Measurements from ENCODE around the gene EXOSC1. TPM values are rescaled to one million over a fixed set of nuclear protein-coding genes. Genes with fewer than 3 reads are reported as not detected.

EXOSC1 gene
- total and polyA plus RNA-seq, 2 of the 13 experiments (the other 11 are each of a cell fraction or from before 2014, with no cell fraction given) = 36.3 to 39.9 TPM

- peak; percentile 17; the same call in 1 of the 2 replicates for TF ChIP-seq HNF1B (CRISPR knock-in tag; IDR thresholded peaks at IDR 0.05)
- no peak for TF ChIP-seq CBX1 (IDR thresholded peaks at IDR 0.05; ENCODE audit: low read depth)
- no peak for TF ChIP-seq ZNF225 (CRISPR knock-in tag; IDR thresholded peaks at IDR 0.05)
- TF ChIP-seq KAT8 (CRISPR knock-in tag; IDR thresholded peaks at IDR 0.05) = peak; percentile 66; the same call in 1 of the 2 replicates
- TF ChIP-seq NRL (CRISPR knock-in tag; IDR thresholded peaks at IDR 0.05; ENCODE audit: borderline replicate concordance) = no peak
- TF ChIP-seq ZNF337 (CRISPR knock-in tag; IDR thresholded peaks at IDR 0.05; ENCODE audit: borderline replicate concordance, low read depth) = no peak
- no peak for TF ChIP-seq HINFP (CRISPR knock-in tag; IDR thresholded peaks at IDR 0.05; ENCODE audit: low read depth)
- TF ChIP-seq CREBL2 (CRISPR knock-in tag; IDR thresholded peaks at IDR 0.05; ENCODE audit: borderline replicate concordance) = no peak
- no peak for TF ChIP-seq ATRX (CRISPR knock-in tag; IDR thresholded peaks at IDR 0.05; ENCODE audit: borderline replicate concordance)
- no peak for TF ChIP-seq USF2 (IDR thresholded peaks at IDR 0.05; ENCODE audit: low read depth, low read length)
- 0 out of 2 replicates have a peak, but pooled peaks have one; percentile 28 for TF ChIP-seq USF2 (CRISPR knock-in tag; IDR thresholded peaks at IDR 0.05; ENCODE audit: borderline replicate concordance)
- no peak for TF ChIP-seq WIZ (CRISPR knock-in tag; IDR thresholded peaks at IDR 0.05)
- peak; percentile 33; the same call in 1 of the 2 replicates for TF ChIP-seq ZNF574 (CRISPR knock-in tag; IDR thresholded peaks at IDR 0.05)
- TF ChIP-seq PHF20 (CRISPR knock-in tag; IDR thresholded peaks at IDR 0.05) = no peak; the same call in 1 of the 2 replicates
- no peak for TF ChIP-seq REXO4 (CRISPR knock-in tag; IDR thresholded peaks at IDR 0.05; ENCODE audit: borderline replicate concordance)
- TF ChIP-seq HIVEP1 (CRISPR knock-in tag; IDR thresholded peaks at IDR 0.05) = no peak
- TF ChIP-seq ZNF281 (CRISPR knock-in tag; IDR thresholded peaks at IDR 0.05; ENCODE audit: borderline replicate concordance) = no peak
These were observed 38.4 kb downstream of the EXOSC1 start (continued) for GRCh38 chr10:97407211-97407951.

Measured in HepG2 (cell line).